Esophagus muscularis mucosa (tissue), 4 donors: ENCODE results near the gene CBX5. TPM values are rescaled to one million over a fixed set of nuclear protein-coding genes. Genes with fewer than 3 reads are reported as not detected.
"Not testable (repeated sequence)": the region's sequence is repeated elsewhere in the genome, so short reads cannot be mapped to it uniquely, and the experiment has no call there.

ENCODE experiments used
- DNase-seq: peaks from one replicate; pipeline ENCODE4 v3.0.0-alpha.2; 2017; ENCODE audit errors: extremely low spot score
- H3K27ac ChIP-seq, 4 donors: fragments of 200-600 bp; sonication (generic); replicated peaks in 1 of 4; 1 replicate in 3 of 4; 2 replicates in 1 of 4; pipeline ENCODE4 v1.5.1; 2016 to 2019; ENCODE audit warnings: mild to moderate bottlenecking in 1 of 4
- H3K27me3 ChIP-seq, 4 donors: fragments of 200-600 bp; sonication (generic); one replicate each; pipeline versions ENCODE4 v1.5.1 to v1.6.0; 2016 to 2019
- H3K36me3 ChIP-seq, 4 donors: fragments of 200-600 bp; sonication (generic); one replicate each; pipeline ENCODE4 v1.5.1; 2016 to 2019
- H3K4me1 ChIP-seq, 4 donors: fragments of 200-600 bp; sonication (generic); one replicate each; pipeline ENCODE4 v1.5.1; 2016 to 2019
- H3K4me3 ChIP-seq, 4 donors: fragments of 200-600 bp; sonication (generic); 1 replicate in 2 of 4; 2 replicates in 2 of 4; pipeline ENCODE4 v1.5.1; 2016 to 2019; ENCODE audit warnings: mild to moderate bottlenecking in 4 of 4, moderate library complexity in 1 of 4
- H3K9me3 ChIP-seq, 4 donors: fragments of 200-600 bp; sonication (generic); 1 replicate in 3 of 4; 2 replicates in 1 of 4; pipeline ENCODE4 v1.5.1; 2016 to 2019
- CTCF ChIP-seq, 3 experiments: fragments of 200-600 bp in 2 of 3; fragments of 450-650 bp in 1 of 3; sonication (generic) in 2 of 3; IDR thresholded peaks; one replicate each; pipeline ENCODE4 v1.5.1; 2017 to 2019; ENCODE audit warnings: antibody characterized with exemption in 3 of 3, mild to moderate bottlenecking in 2 of 3, moderate library complexity in 1 of 3
- EP300 ChIP-seq: sonication (generic); formaldehyde crosslinking; IDR thresholded peaks from one replicate; pipeline ENCODE4 v1.6.1; 2017; ENCODE audit warnings: antibody characterized with exemption
- POLR2A ChIP-seq: fragments of 450-650 bp; IDR thresholded peaks from one replicate; pipeline ENCODE4 v1.6.1; 2017; ENCODE audit warnings: antibody characterized with exemption, moderate library complexity, mild to moderate bottlenecking, low read depth
- POLR2AphosphoS5 ChIP-seq, 2 donors: sonication (generic); formaldehyde crosslinking; IDR thresholded peaks; one replicate each; pipeline ENCODE4 v1.6.1; 2017; ENCODE audit warnings: antibody characterized with exemption in 2 of 2
- WGBS: methylation state at CpG from one replicate; pipeline ENCODE4 v1.1.5; 2018; 5-methylcytosine and 5-hydroxymethylcytosine counted together
- intact Hi-C: fragments of 100-400 bp; cut with DNase I; formaldehyde crosslinking; loops from one replicate; pipeline ENCODE4 v1.15.1; 2023
- total RNA-seq, 4 donors: library from RNA; depleted of rRNA; stranded (reverse); fragments of >200 nt; gene quantifications; one replicate each; pipeline versions ENCODE4 v1.1.0 to v1.2.1, GENCODE V29; 2016

CBX5 gene
- total RNA-seq: 10 to 100 TPM; 29.0 to 45.3 (median 37.3) TPM

DNA sequence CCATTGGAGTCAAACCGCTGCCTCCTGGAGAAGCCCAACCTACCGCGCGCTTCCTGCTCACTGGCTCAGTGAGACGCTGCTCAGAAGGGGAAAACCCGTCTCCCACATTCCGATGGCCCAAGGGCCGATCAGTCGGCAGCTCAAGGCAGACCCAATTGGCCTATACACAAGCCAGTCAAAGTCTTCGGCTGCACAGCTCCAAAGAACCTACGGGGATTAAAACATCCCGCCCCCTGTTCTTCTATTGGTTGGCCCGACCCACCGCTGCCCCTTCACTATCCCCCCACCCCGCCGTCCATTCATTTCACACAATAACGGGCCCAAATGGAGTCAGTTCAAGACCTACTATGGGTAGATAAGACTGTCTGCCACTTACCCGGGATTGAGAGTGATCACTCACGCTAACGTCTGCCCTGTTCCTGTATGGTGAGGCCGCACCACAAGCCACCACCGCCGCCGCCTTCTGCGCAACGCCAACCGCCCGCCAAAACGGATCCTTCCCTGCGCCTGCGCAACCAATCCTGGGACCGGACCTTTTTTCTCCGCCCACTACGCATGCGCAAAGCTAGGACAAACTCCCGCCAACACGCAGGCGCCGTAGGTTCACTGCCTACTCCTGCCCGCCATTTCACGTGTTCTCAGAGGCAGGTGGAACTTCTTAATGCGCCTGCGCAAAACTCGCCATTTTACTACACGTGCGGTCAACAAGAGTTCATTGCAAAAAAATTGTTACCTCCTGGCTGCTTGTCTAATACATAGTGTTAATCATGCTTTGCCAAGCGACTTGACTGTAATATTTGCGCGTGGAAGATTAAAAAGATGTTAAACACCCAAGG is at the start of gene CBX5:
CBX5 (minus strand) TSS at position 491 of the 836 bp plus-strand sequence. CDS start 22,472 bp downstream, outside the sequence.
- DNase-seq: peak; percentile 100
- no peaks in the 10 kb centered on the region for H3K9me3 ChIP-seq
- peaks cover 50 to 64% (median 63%) of the 10 kb centered on the region in 4 donors for H3K4me1 ChIP-seq
- H3K27me3 ChIP-seq: no peaks in the 10 kb centered on the region
- TF ChIP-seq POLR2A (peak; percentile 64), CTCF (IDR thresholded peaks at IDR 0.05) (no peak), EP300 (no peak), POLR2AphosphoS5 (IDR thresholded peaks at IDR 0.05) (peak; percentile 96 to 97)
- H3K27ac ChIP-seq: peak within 1 kb of the TSS; percentile 84 to 93 (median 92)
- intact Hi-C loops: no loop called here
- peaks cover 21 to 37% (median 28%) of the 10 kb centered on the region in 4 donors for H3K36me3 ChIP-seq
- H3K4me3 ChIP-seq: peak within 1 kb of the TSS; percentile 70 to 79 (median 74)
- 1% methylated on average over 23 of the region's 49 CpGs for WGBS

DNA sequence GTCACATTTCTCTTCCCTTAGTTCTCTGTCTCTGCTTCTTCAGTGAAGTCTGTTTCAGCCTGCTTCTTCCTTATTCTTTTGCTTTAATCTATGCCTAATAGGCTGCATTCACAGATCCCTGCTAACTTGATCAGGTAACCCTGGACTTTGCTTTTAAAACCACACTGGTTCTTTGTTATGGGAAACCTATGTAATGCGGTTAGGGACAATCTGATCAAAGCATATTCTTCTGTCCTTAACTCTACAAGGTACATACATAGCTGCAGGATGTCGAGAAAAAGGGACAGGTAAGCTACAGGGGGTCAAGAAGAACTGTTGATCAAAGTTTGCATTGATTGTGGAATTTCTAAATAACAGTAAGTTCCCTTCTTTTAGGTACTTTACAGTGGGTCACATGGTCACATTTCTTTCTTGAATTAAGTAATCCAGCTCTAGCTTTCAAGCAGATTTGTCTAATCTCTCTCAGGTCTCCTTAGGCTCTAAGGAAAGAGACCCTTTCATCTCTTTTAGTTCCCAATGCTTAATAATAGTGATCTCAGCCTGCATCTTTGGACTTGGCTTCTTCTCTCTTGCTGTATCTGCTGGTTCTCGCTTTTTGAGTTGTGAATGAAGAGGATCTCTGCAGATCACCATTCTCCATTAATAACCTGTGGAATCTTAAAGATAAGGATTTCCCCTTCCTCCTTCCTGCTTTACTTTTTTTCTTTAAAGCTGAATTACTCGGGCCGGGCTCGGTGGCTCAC is 48.8 kb upstream of the CBX5 start:
- no peaks in the 10 kb centered on the region for H3K27me3 ChIP-seq
- no peaks in the 10 kb centered on the region for H3K9me3 ChIP-seq
- peaks cover 0 to 14% (median 0%) of the 10 kb centered on the region in 4 donors for H3K36me3 ChIP-seq
- no peak for TF ChIP-seq EP300
- TF ChIP-seq POLR2A: no peak
- TF ChIP-seq CTCF (IDR thresholded peaks at IDR 0.05): no peak
- TF ChIP-seq POLR2AphosphoS5 (IDR thresholded peaks at IDR 0.05): no peak
- 78% methylated on average over 6 of the region's 6 CpGs for WGBS
- H3K4me1 ChIP-seq: peaks cover 33 to 87% (median 72%) of the 10 kb centered on the region in 4 donors
- intact Hi-C loops: loop anchor here (5.0 kb wide), 1 partner anchor 34 kb away; the partner anchor contains the start of gene GPR84
- no peak for DNase-seq
- no peak overlapping the region for H3K27ac ChIP-seq
- no peak overlapping the region for H3K4me3 ChIP-seq

DNA sequence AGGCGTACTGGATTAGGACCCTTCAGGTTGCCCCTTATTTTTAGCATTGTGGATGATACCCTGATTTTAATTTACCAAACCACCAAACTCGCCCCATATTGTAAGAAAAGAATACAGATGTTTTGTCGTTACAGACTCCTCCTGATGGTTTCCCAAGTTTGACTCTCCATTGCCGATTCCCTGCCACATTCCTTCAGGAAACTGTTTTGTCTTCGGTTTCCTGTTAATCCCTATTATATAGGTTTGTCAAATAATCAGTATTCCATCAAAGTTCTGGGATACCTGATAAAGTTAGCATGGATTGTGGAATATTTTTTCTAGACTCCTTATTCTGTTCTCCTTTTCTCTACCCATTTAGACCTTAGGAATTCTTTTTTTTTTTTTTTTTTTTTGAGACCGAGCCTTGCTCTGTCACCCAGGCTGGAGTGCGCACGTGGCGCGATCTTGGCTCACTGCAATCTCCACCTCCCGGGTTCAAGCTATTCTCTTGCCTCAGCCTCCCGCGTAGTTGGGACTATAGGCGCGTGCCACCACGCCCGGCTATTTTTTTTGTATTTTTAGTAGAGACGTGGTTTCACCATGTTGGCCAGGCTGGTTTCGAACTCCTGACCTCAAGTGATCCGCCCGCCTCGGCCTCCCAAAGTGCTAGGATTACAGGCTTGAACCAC is 45.7 kb upstream of the CBX5 start:
- not testable (repeated sequence) for H3K9me3 ChIP-seq, H3K27me3 ChIP-seq, DNase-seq
- intact Hi-C loops: loop anchor here (5.0 kb wide), 1 partner anchor 37 kb away; the partner anchor contains the start of gene GPR84
- H3K4me3 ChIP-seq: peak overlapping the region; percentile 58 to 79 (median 66)
- peak overlapping the region; percentile 78 to 90 (median 85) for H3K27ac ChIP-seq
- peaks cover 29 to 59% (median 58%) of the 10 kb centered on the region in 4 donors for H3K4me1 ChIP-seq
- 50% methylated on average over 22 of the region's 22 CpGs for WGBS
- peaks cover 0 to 14% (median 0%) of the 10 kb centered on the region in 4 donors for H3K36me3 ChIP-seq

DNA sequence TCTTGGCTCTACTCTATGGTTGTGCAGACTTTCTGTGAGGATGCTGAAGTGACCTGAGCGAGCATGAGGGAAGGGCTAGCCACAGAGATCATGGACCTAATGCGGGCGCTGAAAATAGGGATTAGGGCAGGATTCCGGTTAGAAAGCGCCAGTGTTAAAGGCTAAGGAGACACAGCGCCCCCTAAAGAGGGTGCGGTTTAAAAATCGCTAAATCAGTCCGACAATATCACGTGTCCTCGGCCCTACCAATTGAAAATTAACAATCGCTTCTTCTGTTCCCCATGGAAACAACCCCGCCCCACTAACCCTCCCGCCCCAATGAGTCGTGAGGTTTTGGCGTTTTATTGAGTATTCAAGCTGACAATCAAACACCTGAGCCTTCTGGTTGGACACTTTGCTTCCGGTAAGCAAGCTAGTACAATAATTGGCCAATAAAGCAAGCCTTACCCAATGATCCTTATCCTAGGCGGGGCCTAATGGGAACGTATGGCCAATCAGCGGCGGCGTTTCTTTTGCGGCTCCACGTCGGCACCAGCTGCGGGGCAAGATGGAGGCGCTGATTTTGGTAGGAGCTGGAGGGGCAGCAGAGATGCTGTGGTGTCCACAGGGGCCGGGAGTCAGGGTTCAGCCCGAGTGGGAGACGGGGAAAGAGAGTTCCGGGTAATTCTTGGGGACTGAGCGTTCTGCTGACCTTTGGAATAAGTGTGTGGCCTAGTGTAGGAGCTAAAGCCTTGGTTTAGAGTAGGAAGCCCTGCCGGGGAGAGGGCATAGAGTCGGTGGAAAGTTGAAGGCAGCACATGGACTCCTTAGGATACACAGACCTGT is 44.9 kb upstream of the CBX5 start, which contains the start of gene COPZ1:
COPZ1 (plus strand) TSS at position 515 of the 825 bp plus-strand sequence; CDS start at position 548, 33 bp downstream.
- no peak for TF ChIP-seq EP300
- peak; percentile 59 to 67 (median 61) for TF ChIP-seq CTCF (IDR thresholded peaks at IDR 0.05)
- TF ChIP-seq POLR2A: peak; percentile 46
- TF ChIP-seq POLR2AphosphoS5 (IDR thresholded peaks at IDR 0.05): peak; percentile 84 to 92
- intact Hi-C loops: loop anchor here (5.0 kb wide), 3 partner anchors 37 to 73 kb away; partner anchors contain the start of gene GPR84
- Histone ChIP-seq H3K9me3 (no peaks in the 10 kb centered on the region), H3K4me1 (peaks cover 25 to 53% (median 50%) of the 10 kb centered on the region in 4 donors), H3K36me3 (peaks cover 0 to 14% (median 0%) of the 10 kb centered on the region in 4 donors), H3K27me3 (no peaks in the 10 kb centered on the region), H3K27ac (peak within 1 kb of the TSS; percentile 78 to 90 (median 85)), H3K4me3 (peak within 1 kb of the TSS; percentile 58 to 79 (median 66))
- WGBS: under 1% methylated on average over 33 of the region's 34 CpGs
- peak; percentile 99 for DNase-seq
